Inferior parietal cortex (tissue), 1 donor: ENCODE results near the gene LTBP1.

ENCODE experiments used
- DNase-seq: peaks from one replicate; pipeline ENCODE4 v3.0.0-alpha.2; 2016; ENCODE audit errors: extremely low spot score

The LTBP1 gene

DNA sequence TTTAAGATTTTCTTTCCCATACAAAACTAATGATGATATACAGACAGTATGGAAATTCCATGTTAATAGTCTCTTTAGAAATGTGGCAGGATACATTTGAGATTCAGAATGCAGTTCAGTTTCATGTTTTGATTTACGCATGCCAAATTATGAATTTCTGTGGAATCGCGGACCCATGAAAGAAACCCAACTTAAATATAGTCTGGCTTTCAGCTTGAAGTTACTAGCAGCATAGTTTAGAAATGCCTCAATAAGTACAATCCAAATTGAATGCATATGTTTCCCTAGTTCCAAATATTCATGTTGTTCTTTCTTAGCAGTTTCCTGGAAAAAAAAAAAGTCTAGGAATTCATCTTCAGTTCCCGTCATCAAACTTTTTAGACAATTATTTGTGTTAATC is 365.6 kb downstream of the LTBP1 start:
- DNase-seq: no peak

DNA sequence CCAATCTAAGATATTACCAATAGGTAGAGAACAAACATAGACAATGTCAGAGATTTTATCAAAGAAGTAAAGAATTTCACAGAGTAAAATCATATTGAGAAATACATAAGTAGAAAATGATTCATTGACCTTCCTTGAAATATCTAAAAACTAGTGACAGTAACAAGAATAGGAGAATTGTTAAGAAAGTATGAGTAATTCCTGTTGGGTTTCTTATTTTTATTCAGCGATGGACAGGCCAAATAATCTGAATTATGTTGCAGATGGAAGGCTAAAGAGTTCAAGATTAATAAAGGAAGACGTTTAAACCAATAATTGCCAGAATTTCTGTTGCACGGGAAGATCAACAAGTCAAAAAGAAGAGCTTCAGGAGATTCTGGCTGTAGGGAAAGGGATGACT is 366.3 kb downstream of the LTBP1 start:
- DNase-seq: no peak

DNA sequence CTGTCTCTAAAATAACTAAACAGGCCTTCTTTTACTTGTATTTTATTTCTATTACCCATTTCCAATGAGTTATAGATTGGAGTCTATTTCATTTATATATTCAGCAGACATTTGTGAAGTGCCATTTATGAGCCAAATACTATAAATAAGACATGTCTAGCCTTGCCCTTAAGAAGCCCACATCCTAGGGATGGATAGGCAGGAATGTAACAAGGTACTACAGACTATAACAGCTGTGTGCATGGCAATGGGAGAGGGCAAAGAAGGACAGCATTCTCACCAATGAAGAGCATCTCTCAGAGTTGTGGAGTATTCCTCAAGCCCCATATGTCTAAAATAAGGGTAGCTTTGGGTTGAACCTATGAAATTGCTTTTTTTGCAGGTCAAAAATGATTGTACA is 367.8 kb downstream of the LTBP1 start:
- DNase-seq: no peak

DNA sequence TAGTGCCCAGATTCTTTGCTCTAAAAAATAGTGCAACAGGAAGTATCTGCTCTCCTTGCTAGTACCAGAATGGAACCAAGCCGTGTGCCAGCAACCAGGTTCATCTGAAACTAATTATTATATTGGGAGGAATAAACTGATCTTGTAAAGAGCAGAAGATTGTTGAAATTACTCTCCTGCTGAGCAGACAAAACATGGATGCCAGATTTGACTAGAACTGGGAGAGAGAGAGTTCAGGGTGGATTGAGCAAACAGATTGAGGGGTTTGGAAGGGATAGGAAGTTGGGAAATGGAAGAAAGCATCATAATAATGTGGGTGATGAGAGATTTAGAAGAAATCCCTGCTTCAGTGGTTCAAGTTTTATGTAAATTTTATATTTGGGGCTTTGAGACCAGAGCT is 369.6 kb downstream of the LTBP1 start:
- DNase-seq: no peak

DNA sequence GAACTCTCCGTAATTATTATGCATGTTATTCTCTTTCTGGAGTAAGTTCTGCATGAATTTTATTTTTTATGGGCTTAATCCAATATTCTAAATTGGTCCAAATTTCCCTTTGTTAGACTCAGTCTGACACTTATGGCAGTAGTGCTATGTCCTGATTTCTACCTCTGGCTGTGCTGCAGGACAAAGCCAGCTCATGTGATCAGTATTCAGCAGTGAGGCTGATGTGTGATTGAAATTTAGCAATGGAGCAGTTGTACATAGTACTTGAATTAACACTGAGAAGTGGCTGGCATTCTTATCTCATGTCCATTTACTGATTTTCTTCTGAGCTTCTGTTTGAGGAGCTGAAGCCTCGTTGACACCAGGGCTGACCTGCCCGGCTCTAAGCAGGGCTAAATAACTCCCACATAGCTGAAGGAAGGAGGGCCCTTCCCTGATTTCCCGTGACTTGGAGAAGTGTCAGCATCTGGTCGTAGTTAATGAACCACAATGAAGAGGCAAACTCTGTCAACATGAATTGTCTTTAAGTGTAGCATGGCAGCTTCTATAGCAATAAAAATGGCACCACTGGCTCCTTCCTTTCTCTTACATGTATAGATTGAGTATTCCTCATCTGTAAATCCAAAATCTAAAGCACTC is 370.7 kb downstream of the LTBP1 start:
- no peak for DNase-seq

DNA sequence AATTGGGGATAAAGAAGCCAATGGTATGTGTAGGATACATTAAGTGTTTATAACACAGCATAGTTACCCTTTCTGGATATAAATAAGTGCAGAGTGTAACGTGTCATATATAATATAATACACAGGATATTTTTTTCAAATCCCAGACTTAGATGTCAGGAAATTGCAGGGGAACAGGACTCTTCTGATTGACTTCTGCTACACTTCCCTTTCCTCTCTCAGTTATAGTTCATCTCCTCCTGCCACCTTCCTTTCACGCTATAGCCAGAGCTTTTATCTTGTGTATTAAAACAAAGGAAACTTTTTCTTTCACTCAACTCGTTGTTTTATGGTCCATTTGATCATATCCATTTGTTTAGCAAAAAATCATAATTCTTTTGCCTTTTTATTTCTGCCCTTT is 371.7 kb downstream of the LTBP1 start:
- no peak for DNase-seq

DNA sequence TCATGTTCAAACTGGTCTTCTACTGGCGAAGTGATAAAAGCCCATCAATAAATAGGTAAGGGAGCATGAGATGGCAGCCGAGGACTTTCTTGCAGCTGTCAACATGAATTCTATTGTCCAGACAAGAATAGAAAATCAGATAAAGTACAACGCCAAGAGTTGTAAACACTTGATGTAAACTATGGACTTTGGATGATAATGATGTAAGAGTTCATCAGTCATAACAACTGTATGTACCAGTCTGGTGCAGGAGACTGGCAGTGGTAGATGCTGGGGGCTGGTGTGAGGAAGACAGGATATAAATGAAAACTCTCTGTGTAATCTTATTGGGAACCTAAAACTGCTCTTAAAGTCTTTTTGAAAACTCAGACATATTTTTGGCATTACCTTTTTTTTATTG is 373.8 kb downstream of the LTBP1 start:
- DNase-seq: no peak

DNA sequence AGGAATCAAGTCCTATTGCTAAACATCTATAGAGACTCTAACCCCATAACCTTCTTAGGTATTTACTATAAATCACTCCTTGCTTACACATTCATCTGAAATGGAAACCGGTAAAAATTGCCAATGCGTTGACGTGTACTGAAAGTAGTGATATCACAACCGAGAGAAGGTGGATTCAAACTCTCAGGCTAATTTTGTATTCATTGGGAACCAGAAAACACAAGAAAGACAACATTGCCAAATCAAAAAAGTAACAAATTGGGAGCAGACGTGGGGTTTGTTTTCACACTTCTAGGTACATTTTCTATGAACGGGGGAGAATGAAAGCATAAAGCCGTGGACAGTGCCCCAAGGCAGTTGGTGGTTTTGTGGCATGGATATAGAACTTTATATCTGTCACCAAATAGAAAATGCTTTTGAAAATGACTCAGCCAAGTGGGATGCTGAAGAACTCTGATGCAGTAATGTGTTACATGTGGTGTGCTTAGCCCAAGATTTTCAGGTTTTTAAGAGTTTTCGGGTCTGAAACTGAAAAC is 374.6 kb downstream of the LTBP1 start:
- peak; percentile 25 for DNase-seq

DNA sequence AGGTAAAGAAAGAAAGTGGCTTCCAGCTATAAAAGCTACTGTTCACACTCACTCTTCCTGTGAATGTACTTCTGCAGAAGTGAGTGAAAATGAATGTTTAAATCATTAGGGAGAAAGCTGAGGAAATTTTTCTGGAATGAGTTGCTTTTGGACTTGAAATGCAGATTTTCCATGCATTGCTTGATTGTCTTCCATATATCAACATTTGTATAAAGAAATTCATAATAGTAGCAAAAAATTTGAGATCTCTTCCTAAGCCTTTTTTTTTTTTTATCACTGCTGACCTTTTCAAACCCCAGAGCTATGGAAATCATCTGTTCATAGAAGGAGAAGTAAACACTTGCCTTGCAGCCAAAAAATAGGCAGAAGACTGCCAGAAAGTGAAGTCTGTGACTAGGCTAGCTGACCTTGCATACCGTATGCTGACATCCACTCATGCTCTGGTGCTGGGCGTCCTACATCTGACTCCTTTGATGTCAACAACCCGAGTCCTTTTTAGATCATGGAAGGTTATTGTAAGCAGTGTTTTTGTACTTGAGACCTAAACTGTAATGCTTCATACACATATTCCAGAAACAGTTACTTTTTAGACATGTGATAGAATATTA is 375.2 kb downstream of the LTBP1 start:
- DNase-seq: no peak

DNA sequence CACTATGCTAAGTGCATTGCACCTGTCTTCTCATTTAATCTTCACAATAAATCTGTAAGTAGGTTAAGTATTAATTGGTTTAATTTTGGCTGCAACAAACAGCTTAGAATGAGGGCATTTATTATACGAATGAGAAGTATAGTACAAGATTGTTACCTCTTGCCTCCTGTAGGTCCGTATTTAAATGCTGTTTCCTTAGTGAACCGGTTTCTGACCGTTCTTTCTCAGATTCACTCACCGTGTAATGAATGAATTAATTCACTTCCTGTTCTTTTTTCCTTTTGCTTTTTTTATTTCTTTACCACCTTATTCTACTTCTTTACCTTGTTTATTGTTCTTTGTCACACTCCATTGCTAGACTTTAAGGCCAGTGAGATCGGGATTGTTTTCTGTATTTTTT is 375.9 kb downstream of the LTBP1 start:
- no peak for DNase-seq

DNA sequence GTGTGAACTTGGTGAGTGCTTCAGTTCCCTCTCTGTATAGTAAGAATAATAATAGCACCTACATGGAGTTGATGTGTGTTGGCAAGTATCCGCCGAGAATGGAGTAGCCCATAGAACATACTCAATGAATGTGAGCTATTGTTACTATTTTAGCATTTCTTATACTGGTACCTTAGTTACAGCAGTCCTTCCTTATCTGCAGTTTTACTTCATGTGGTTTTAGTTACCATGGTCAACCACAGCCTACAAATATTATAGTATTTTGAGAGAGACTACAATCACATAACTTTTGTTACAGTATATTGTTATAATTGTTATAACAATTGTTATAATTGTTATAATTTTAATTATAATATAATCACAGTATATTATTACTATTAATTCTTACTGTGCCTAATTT is 377.2 kb downstream of the LTBP1 start:
- DNase-seq: no peak

DNA sequence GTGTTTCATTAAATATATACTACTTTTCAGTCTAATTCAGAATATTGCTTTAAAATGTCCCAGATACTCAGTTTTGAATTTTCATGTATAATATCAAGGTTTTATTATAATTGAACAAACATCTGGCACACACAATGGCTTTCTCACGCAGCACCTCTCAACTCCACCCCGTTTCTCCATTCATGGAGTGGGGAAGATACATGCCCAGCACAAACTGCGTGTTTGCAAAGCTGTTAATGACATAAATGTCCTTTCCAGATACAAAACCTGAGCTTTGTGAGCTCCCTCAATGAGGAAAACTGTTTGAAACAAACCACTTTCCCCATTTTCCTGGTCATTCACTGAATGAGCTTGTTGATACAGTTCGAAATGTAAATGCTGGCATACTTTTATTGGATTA is 379.3 kb downstream of the LTBP1 start:
- no peak for DNase-seq

DNA sequence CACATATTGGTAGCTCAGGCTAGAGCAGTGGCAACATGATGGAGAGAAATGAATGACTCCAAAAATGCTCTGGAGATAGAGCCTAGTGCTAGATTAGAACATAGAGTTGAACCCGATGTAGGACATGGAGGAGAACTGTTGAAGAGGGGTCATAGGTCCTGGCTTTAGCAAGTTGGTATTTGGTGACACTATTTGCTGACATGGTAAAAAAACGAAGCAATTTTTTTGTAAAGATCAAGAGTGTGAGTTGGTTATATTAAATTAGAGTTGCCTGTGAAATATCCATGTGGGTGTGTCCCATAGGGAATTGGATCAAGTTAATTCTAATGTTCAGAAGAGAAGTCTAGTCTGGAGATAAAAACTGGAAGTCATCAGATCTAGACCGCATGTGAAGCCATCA is 386.7 kb downstream of the LTBP1 start:
- DNase-seq: no peak

DNA sequence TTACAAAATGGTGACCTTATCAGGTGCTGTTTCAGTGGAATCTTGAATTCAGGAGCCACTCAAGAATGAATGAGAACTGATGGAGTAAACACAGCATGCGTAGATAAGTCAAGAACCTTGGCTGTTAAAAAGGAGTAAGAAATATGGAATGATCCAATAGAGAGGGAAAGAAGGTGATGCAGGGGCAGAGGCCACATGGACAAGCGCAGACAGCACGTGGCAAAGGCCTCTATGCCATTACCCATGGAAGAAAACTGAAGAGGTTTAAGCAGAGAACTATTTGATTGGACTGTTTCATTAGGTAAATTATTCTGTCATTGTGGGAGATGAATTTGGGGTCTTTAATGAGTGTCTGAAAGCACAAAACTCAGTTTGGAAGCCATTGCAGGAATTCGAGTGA is 387.3 kb downstream of the LTBP1 start:
- DNase-seq: no peak

DNA sequence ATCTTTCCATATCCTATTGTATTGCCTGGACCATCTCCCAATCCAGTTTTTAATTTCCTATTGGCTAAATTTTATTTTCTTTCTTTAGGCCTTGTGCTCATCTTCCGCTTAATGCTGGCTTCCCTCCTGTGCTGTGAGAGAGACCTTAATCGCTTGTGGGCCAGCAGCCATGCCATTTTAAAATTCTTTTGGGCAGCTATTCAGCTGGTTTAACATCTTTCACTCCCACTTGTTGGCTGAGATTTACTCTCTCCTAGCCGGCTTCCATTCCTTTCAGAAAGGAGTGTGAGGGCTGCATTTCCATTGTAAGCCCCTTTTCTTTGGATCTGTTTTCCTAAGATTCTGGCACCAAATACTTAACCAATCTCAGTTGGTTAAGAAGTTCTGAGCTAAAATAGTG is 388.8 kb downstream of the LTBP1 start:
- DNase-seq: peak; percentile 24

DNA sequence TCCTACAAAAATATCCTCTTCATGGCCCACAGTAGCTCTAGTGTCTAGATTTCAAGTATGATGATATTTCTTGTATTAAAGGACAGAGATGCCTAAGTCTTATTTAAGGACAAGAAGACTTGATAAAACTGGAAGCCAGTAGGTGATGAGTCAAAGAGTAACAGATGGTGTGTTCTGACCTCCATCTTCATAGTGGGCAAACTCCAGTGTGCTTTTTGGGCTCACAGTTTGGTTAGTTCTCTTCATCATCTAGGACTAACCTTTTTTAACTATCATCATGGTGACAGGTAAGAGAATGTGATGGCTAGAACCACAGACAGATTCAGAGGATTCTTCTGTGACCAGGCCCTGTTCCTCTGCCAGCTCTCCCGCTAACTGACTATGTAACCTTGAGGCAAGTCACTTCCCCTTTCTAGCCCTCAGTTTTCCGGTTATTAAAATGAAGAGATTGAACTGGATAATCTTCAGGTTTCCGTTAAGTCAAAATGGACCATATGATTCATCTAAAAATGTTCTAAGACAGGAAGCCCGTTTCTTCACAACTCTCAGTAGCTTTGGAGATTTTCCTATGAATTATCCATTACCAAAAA is 389.4 kb downstream of the LTBP1 start:
- no peak for DNase-seq

DNA sequence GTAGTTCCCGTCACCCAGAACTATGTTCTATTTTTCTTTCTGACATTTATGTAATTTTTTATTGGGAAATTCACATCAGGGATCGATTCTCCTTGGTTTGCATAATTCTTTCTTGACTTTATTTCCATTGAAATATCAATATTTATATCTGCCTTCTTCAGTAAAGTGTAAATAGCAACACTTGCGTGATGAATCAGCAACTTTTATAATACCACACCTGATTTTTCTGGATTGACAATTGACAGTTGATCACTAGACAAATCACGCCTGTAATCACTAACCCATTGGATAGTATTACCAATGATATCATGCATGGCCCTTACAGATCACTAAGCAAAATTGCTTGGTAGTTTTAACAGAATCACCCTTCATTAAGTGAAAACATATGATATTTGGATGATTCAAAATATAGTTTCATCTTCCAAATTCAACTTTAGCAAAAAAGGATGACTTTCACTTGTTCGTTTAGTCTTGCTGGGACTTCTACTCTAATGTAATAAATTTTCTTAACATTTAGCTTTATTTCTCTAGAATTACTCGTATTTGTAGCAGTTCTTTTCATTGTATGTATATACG is 390.7 kb downstream of the LTBP1 start:
- DNase-seq: no peak

DNA sequence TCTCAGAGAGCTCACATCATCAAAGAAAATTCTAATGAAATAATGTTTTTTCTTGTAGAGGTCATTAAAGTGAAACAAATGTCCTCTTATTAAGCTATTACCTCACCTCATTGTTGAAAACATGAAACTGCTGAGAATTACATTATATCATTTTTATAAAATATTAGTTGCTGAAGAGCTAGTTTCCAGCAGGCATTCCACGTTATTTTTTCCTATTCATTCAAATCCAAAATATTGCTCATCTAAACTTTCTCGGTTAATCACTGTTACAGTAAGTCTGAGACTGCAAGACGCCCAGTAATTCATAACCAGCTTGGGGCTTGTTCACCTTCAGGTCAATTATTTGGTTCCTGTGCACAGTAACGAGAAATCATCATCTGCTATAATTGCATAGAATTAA is 391.2 kb downstream of the LTBP1 start:
- DNase-seq: no peak

DNA sequence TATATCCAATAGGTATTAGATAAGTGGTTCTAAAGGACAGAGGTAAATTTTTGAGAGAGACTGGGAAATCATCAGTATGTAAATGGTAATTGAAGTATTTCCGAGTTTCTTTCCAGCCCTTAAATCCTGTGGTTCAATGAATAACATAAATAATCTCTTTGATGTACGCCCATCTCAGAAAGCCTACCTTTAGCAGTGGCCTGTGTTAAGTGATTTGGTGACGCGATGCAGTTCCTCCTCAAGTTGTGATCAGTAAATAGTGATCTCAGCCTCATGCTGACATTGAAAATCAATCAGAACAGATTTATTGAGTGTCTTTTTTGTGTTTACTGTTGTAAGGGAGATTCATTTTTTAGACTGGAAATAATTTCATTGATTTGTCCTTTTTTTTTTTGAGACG is 392.5 kb downstream of the LTBP1 start:
- DNase-seq: no peak

DNA sequence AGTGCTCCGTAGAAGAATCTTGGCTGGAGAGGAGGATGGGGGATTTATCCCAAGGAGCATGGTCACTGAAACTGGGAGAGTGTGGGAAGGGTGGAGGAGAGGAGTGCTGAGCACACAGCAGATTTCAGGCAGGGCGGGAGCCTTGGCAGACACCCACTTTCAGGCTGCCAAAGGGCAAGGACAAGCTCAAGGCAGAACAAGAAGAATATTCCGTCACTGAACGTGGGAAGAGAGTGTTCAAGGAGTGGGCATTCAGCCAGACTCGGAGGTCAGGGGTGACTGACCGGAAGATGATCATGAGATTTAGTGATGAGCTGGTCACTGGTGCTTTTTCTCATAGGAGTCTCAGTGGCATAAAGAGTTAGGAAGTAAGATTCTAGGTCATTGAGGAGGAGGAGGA is 393.5 kb downstream of the LTBP1 start:
- DNase-seq: no peak

DNA sequence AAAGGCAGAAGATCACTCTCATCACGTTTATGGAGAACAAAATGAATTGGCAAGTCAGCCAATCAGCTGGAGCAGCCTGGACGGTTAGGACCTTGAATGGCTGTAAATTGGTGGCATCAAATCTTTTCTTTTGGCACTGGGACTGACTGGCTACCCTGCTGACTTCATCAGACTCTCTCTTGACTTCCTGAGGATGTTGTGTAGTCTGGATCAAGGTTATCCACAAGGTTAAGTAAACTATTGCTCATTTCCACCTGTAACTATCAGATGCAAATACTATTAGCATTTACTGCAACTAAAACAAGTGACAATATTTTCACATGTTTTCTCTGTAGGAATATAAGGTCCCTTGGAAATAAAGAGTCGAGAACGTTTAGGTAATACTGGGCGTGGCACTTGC is 395.4 kb downstream of the LTBP1 start:
- DNase-seq: no peak

DNA sequence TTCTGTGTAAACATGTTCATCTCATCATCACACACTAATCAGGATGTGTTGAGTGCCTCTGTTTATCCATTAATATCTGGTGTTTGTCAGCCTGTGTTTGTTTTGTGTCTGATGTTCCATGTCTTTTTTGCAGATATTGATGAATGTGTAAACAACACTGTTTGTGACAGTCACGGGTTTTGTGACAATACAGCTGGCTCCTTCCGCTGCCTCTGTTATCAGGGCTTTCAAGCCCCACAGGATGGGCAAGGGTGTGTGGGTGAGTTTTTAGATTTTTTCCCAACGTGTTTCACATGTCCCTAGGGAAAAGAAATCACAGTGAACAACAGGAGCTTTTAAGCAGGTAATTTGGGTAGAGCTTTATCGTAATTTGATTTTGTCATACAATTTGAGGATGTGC is 396.0 kb downstream of the LTBP1 start:
- no peak for DNase-seq

DNA sequence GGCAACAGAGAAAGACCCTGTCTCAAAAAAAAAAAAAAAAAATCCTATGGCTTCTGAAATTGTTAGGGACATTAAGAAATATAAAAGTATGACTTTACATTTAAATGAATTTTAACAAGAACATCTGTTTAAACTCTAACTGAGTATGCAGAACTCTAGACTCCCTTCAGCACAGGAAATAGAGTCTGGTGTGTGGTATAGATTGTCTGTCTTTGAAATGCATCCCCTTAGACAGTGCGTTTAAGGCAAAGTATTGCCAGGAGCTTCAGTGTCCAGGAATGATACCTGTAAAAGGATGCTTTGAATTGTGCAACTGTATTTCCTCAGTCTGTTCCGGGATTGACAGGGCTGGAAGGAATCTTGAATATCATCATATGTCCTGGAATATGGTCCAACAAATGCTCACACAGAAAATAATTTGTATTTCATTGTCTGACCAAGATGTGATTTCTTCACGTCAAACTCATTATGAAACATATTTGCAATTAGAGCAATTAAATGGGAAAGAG is 396.7 kb downstream of the LTBP1 start:
- DNase-seq: no peak
